ENCODE data around the gene RPS6KC1. TPM values are rescaled to one million over a fixed set of nuclear protein-coding genes. Genes with fewer than 3 reads are reported as not detected.

Gene RPS6KC1
- total RNA-seq, 1 donor from 2014 or later: 25.6 TPM

DNA sequence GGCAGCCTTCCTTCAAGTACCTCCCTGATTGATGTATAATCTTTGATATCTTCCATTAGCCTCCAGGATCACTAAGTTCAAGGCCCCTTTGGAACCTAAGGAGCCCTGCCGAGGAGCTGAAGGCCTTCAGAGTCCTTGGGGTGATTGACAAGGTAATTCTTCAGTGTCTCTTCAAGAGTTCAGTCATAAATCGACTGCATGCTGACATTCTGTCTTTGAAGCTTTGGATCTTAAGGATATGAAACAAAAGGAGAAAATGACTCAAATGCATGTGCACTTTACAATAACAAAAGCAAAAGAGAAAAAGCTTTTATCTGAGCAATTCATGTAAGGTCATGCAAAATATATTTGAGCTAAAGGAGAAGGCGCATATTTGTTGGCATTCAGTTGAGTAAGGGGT is 125.3 kb downstream of the RPS6KC1 start:
- Mint-ChIP-seq H3K36me3 (ENCODE audit: low read depth, unreplicated experiment) (peaks cover 7% of the 10 kb centered on the region), H3K4me3 (ENCODE audit: unreplicated experiment) (no peak overlapping the region), H3K27me3 (ENCODE audit: low read depth, unreplicated experiment) (no peaks in the 10 kb centered on the region), H3K4me1 (ENCODE audit: low read depth, unreplicated experiment) (no peaks in the 10 kb centered on the region), H3K9me3 (ENCODE audit: unreplicated experiment) (no peaks in the 10 kb centered on the region), H3K27ac (ENCODE audit: unreplicated experiment) (no peak overlapping the region)
- Histone ChIP-seq H3K27me3 (ENCODE audit: insufficient read depth, low read length) (no peaks in the 10 kb centered on the region), H3K4me2 (ENCODE audit: low read length) (no peak overlapping the region), H3K9me3 (ENCODE audit: insufficient read depth, low read depth, low read length) (no peaks in the 10 kb centered on the region), H4K20me1 (ENCODE audit: insufficient read depth, low read length) (peaks cover 3% of the 10 kb centered on the region), H2AFZ (ENCODE audit: low read depth, low read length) (no peak overlapping the region), H3K27ac (ENCODE audit: low read depth, low read length) (no peak overlapping the region), H3K79me2 (ENCODE audit: insufficient read depth, low read length) (no peaks in the 10 kb centered on the region), H3K4me3 (ENCODE audit: insufficient read depth, low read depth, low read length) (no peak overlapping the region), H3K4me1 (ENCODE audit: insufficient read depth, low read length) (no peaks in the 10 kb centered on the region), H3K9ac (ENCODE audit: low read length) (no peak overlapping the region), H3K36me3 (ENCODE audit: insufficient read depth, low read length) (peaks cover 3% of the 10 kb centered on the region)
- DNase-seq (ENCODE audit: low read depth) (no peak), FAIRE-seq (no peak)
- TF ChIP-seq, protein P1, sequence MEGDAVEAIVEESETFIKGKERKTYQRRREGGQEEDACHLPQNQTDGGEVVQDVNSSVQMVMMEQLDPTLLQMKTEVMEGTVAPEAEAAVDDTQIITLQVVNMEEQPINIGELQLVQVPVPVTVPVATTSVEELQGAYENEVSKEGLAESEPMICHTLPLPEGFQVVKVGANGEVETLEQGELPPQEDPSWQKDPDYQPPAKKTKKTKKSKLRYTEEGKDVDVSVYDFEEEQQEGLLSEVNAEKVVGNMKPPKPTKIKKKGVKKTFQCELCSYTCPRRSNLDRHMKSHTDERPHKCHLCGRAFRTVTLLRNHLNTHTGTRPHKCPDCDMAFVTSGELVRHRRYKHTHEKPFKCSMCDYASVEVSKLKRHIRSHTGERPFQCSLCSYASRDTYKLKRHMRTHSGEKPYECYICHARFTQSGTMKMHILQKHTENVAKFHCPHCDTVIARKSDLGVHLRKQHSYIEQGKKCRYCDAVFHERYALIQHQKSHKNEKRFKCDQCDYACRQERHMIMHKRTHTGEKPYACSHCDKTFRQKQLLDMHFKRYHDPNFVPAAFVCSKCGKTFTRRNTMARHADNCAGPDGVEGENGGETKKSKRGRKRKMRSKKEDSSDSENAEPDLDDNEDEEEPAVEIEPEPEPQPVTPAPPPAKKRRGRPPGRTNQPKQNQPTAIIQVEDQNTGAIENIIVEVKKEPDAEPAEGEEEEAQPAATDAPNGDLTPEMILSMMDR (IDR thresholded peaks at IDR 0.05; ENCODE audit: insufficient read depth, low read depth, low read length): no peak
- TF ChIP-seq EZH2 (IDR thresholded peaks at IDR 0.05; ENCODE audit: insufficient read depth, low read length): no peak

DNA sequence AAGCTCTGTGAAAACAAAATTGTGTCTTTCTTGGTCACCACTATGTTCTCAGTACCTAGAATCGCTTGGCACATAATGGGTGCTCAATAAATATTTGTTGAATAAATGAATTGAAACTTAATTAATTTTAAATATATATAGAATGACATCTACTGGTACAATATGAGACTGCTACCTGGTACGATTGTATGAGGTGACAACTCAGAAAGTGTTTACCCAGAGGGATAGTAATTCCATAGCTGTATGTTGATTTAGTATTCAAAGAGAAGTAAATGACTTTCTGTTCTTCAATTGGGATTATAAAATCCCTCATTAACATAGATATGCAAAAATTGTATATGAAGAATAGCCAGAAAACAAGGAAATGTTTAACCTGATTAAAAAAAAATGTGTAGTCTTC is 128.7 kb downstream of the RPS6KC1 start:
- H3K36me3 Mint-ChIP-seq (ENCODE audit: low read depth, unreplicated experiment): peaks cover 7% of the 10 kb centered on the region
- Histone ChIP-seq H3K9me3 (ENCODE audit: insufficient read depth, low read depth, low read length) (no peaks in the 10 kb centered on the region), H2AFZ (ENCODE audit: low read depth, low read length) (no peak overlapping the region), H3K9ac (ENCODE audit: low read length) (no peak overlapping the region), H3K4me3 (ENCODE audit: insufficient read depth, low read depth, low read length) (no peak overlapping the region), H4K20me1 (ENCODE audit: insufficient read depth, low read length) (peaks cover 3% of the 10 kb centered on the region), H3K4me2 (ENCODE audit: low read length) (no peak overlapping the region), H3K4me1 (ENCODE audit: insufficient read depth, low read length) (no peaks in the 10 kb centered on the region), H3K27me3 (ENCODE audit: insufficient read depth, low read length) (no peaks in the 10 kb centered on the region), H3K27ac (ENCODE audit: low read depth, low read length) (no peak overlapping the region), H3K36me3 (ENCODE audit: insufficient read depth, low read length) (no peaks in the 10 kb centered on the region), H3K79me2 (ENCODE audit: insufficient read depth, low read length) (no peaks in the 10 kb centered on the region)
- no peaks in the 10 kb centered on the region for H3K4me1 Mint-ChIP-seq (ENCODE audit: low read depth, unreplicated experiment)
- DNase-seq (ENCODE audit: low read depth): no peak
- no peak overlapping the region for H3K27ac Mint-ChIP-seq (ENCODE audit: unreplicated experiment)
- TF ChIP-seq EZH2 (IDR thresholded peaks at IDR 0.05; ENCODE audit: insufficient read depth, low read length): no peak
- TF ChIP-seq, protein P1 (IDR thresholded peaks at IDR 0.05; ENCODE audit: insufficient read depth, low read depth, low read length): no peak
- H3K4me3 Mint-ChIP-seq (ENCODE audit: unreplicated experiment): no peak overlapping the region
- H3K27me3 Mint-ChIP-seq (ENCODE audit: low read depth, unreplicated experiment): no peaks in the 10 kb centered on the region
- no peak for FAIRE-seq
- no peaks in the 10 kb centered on the region for H3K9me3 Mint-ChIP-seq (ENCODE audit: unreplicated experiment)

DNA sequence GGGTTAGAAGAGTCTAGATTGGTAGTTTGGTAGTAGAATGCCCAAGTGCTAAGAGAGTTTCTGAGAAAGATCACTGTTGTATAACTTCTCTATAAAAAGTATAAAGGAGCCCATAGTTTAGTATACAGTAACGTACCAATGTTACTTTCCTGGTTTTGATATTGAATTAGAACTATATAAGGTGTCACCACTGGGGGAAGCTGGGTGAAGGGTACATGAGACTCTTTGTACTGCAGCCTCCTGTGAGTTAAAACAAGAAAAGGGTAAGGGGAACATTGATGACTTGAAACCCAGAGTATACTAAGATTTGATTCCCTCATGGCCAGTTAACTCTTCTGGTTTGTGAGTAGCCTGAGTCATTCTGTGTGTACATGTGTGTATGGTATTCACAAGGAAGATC is 129.8 kb downstream of the RPS6KC1 start:
- Histone ChIP-seq H3K36me3 (ENCODE audit: insufficient read depth, low read length) (no peaks in the 10 kb centered on the region), H3K4me3 (ENCODE audit: insufficient read depth, low read depth, low read length) (no peak overlapping the region), H3K27me3 (ENCODE audit: insufficient read depth, low read length) (no peaks in the 10 kb centered on the region), H2AFZ (ENCODE audit: low read depth, low read length) (no peak overlapping the region), H3K9me3 (ENCODE audit: insufficient read depth, low read depth, low read length) (no peaks in the 10 kb centered on the region), H3K4me2 (ENCODE audit: low read length) (no peak overlapping the region), H3K27ac (ENCODE audit: low read depth, low read length) (no peak overlapping the region), H4K20me1 (ENCODE audit: insufficient read depth, low read length) (peaks cover 3% of the 10 kb centered on the region), H3K9ac (ENCODE audit: low read length) (no peak overlapping the region), H3K79me2 (ENCODE audit: insufficient read depth, low read length) (no peaks in the 10 kb centered on the region), H3K4me1 (ENCODE audit: insufficient read depth, low read length) (no peaks in the 10 kb centered on the region)
- peaks cover 2% of the 10 kb centered on the region for H3K9me3 Mint-ChIP-seq (ENCODE audit: unreplicated experiment)
- no peaks in the 10 kb centered on the region for H3K4me1 Mint-ChIP-seq (ENCODE audit: low read depth, unreplicated experiment)
- H3K27ac Mint-ChIP-seq (ENCODE audit: unreplicated experiment): no peak overlapping the region
- no peaks in the 10 kb centered on the region for H3K27me3 Mint-ChIP-seq (ENCODE audit: low read depth, unreplicated experiment)
- FAIRE-seq (no peak), DNase-seq (ENCODE audit: low read depth) (no peak)
- no peak overlapping the region for H3K4me3 Mint-ChIP-seq (ENCODE audit: unreplicated experiment)
- H3K36me3 Mint-ChIP-seq (ENCODE audit: low read depth, unreplicated experiment): peaks cover 11% of the 10 kb centered on the region
- TF ChIP-seq, protein P1 (IDR thresholded peaks at IDR 0.05; ENCODE audit: insufficient read depth, low read depth, low read length): no peak
- TF ChIP-seq EZH2 (IDR thresholded peaks at IDR 0.05; ENCODE audit: insufficient read depth, low read length): no peak

All from astrocyte (in vitro differentiated cells and primary cell).